ENCODE measurements around the gene NOS1AP.
"Not testable (repeated sequence)": the region's sequence is repeated elsewhere in the genome, so short reads cannot be mapped to it uniquely, and the experiment has no call there.

The NOS1AP gene

GRCh38 chr1:162351246-162351842, 281.9 kb downstream of the NOS1AP start:
- no peak for DNase-seq

- DNase-seq = not testable (repeated sequence)
Observed at GRCh38 chr1:162351874-162352273, 282.4 kb downstream of the NOS1AP start.

GRCh38 chr1:162353078-162353477, 283.6 kb downstream of the NOS1AP start:
- DNase-seq = no peak

- DNase-seq = no peak
Observed at GRCh38 chr1:162353702-162354101, 284.2 kb downstream of the NOS1AP start.

GRCh38 chr1:162357681-162358266, 288.3 kb downstream of the NOS1AP start:
- peak; percentile 21 for DNase-seq

- no peak for DNase-seq
Observed at GRCh38 chr1:162358928-162359327, 289.4 kb downstream of the NOS1AP start.

- DNase-seq = no peak
Observed at GRCh38 chr1:162359523-162360236, 290.2 kb downstream of the NOS1AP start.

- no peak for DNase-seq
Observed at GRCh38 chr1:162360237-162360873, 290.9 kb downstream of the NOS1AP start.

GRCh38 chr1:162360874-162361260, 291.4 kb downstream of the NOS1AP start:
- DNase-seq = no peak

GRCh38 chr1:162361349-162361748, 291.9 kb downstream of the NOS1AP start:
- no peak for DNase-seq

GRCh38 chr1:162363823-162364222, 294.3 kb downstream of the NOS1AP start:
- no peak for DNase-seq

- peak; percentile 9 for DNase-seq
Observed at GRCh38 chr1:162364498-162364897, 295.0 kb downstream of the NOS1AP start.

- no peak for DNase-seq
Observed at GRCh38 chr1:162365284-162366020, 296.0 kb downstream of the NOS1AP start.

GRCh38 chr1:162366149-162366548, 296.7 kb downstream of the NOS1AP start:
- DNase-seq = no peak

- DNase-seq = no peak
Observed at GRCh38 chr1:162366671-162367070, 297.2 kb downstream of the NOS1AP start.

GRCh38 chr1:162367073-162367472, 297.6 kb downstream of the NOS1AP start:
- DNase-seq = no peak

GRCh38 chr1:162367772-162368171, 298.3 kb downstream of the NOS1AP start:
- no peak for DNase-seq

GRCh38 chr1:162368451-162368850, 299.0 kb downstream of the NOS1AP start:
- no peak for DNase-seq

GRCh38 chr1:162369571-162369970, 300.1 kb downstream of the NOS1AP start:
- no peak for DNase-seq

- DNase-seq = no peak
Observed at GRCh38 chr1:162370161-162370560, 300.7 kb downstream of the NOS1AP start.

GRCh38 chr1:162370721-162371120, 301.2 kb downstream of the NOS1AP start:
- DNase-seq = no peak

- DNase-seq = no peak
Observed at GRCh38 chr1:162371611-162372010, 302.1 kb downstream of the NOS1AP start.

Data from fibroblast of skin of right quadriceps (primary cell).